ENCODE data around the gene WDR70.

Gene WDR70

GRCh38 chr5:37696190-37697021 lies 317.3 kb downstream of the WDR70 start:
- Mint-ChIP-seq H3K4me1 (no peaks in the 10 kb centered on the region), H3K27ac (no peak overlapping the region), H3K27me3 (no peaks in the 10 kb centered on the region), H3K36me3 (peaks cover 36% of the 10 kb centered on the region), H3K9me3 (peaks cover 8% of the 10 kb centered on the region), H3K4me3 (no peak overlapping the region)
- DNase-seq (ENCODE audit: low spot score in 2 of 2): no peak
- no peak for ATAC-seq (ENCODE audit: low read depth)

- Mint-ChIP-seq H3K9me3 (peaks cover 13% of the 10 kb centered on the region), H3K4me1 (no peaks in the 10 kb centered on the region), H3K4me3 (no peak overlapping the region), H3K36me3 (peaks cover 48% of the 10 kb centered on the region), H3K27ac (no peak overlapping the region), H3K27me3 (no peaks in the 10 kb centered on the region)
- DNase-seq (ENCODE audit: low spot score in 2 of 2) (no peak), ATAC-seq (ENCODE audit: low read depth) (no peak)
Observed at GRCh38 chr5:37701868-37702267, 322.8 kb downstream of the WDR70 start.

- no peak overlapping the region for H3K4me3 Mint-ChIP-seq
- H3K27me3 Mint-ChIP-seq: no peaks in the 10 kb centered on the region
- no peak for DNase-seq (ENCODE audit: low spot score in 2 of 2)
- ATAC-seq (ENCODE audit: low read depth): no peak
- no peak overlapping the region for H3K27ac Mint-ChIP-seq
- no peaks in the 10 kb centered on the region for H3K4me1 Mint-ChIP-seq
- H3K36me3 Mint-ChIP-seq: peaks cover 37% of the 10 kb centered on the region
- H3K9me3 Mint-ChIP-seq: peaks cover 13% of the 10 kb centered on the region
Observed at GRCh38 chr5:37703841-37704241, 324.7 kb downstream of the WDR70 start.

GRCh38 chr5:37704406-37704805 lies 325.3 kb downstream of the WDR70 start:
- ATAC-seq (ENCODE audit: low read depth) (no peak), DNase-seq (ENCODE audit: low spot score in 2 of 2) (no peak)
- Mint-ChIP-seq H3K36me3 (peaks cover 32% of the 10 kb centered on the region), H3K9me3 (peaks cover 13% of the 10 kb centered on the region), H3K4me3 (no peak overlapping the region), H3K4me1 (no peaks in the 10 kb centered on the region), H3K27me3 (no peaks in the 10 kb centered on the region), H3K27ac (no peak overlapping the region)

GRCh38 chr5:37709020-37709419 lies 329.9 kb downstream of the WDR70 start:
- Mint-ChIP-seq H3K9me3 (peaks cover 13% of the 10 kb centered on the region), H3K27ac (no peak overlapping the region), H3K4me3 (no peak overlapping the region), H3K4me1 (no peaks in the 10 kb centered on the region), H3K27me3 (no peaks in the 10 kb centered on the region), H3K36me3 (peaks cover 22% of the 10 kb centered on the region)
- DNase-seq (ENCODE audit: low spot score in 2 of 2): no peak
- no peak for ATAC-seq (ENCODE audit: low read depth)

GRCh38 chr5:37710965-37711364 lies 331.8 kb downstream of the WDR70 start:
- Mint-ChIP-seq H3K4me1 (no peaks in the 10 kb centered on the region), H3K4me3 (no peak overlapping the region), H3K9me3 (peaks cover 5% of the 10 kb centered on the region), H3K27ac (no peak overlapping the region), H3K36me3 (peaks cover 14% of the 10 kb centered on the region), H3K27me3 (no peaks in the 10 kb centered on the region)
- no peak for DNase-seq (ENCODE audit: low spot score in 2 of 2)
- no peak for ATAC-seq (ENCODE audit: low read depth)

GRCh38 chr5:37712750-37713149 lies 333.6 kb downstream of the WDR70 start:
- Mint-ChIP-seq H3K4me1 (no peaks in the 10 kb centered on the region), H3K4me3 (no peak overlapping the region), H3K27ac (no peak overlapping the region), H3K36me3 (peaks cover 14% of the 10 kb centered on the region), H3K27me3 (no peaks in the 10 kb centered on the region), H3K9me3 (no peaks in the 10 kb centered on the region)
- DNase-seq (ENCODE audit: low spot score in 2 of 2) (no peak), ATAC-seq (ENCODE audit: low read depth) (no peak)

GRCh38 chr5:37714756-37715155 lies 335.6 kb downstream of the WDR70 start:
- no peaks in the 10 kb centered on the region for H3K4me1 Mint-ChIP-seq
- no peaks in the 10 kb centered on the region for H3K9me3 Mint-ChIP-seq
- no peak overlapping the region for H3K27ac Mint-ChIP-seq
- peaks cover 16% of the 10 kb centered on the region for H3K36me3 Mint-ChIP-seq
- no peaks in the 10 kb centered on the region for H3K27me3 Mint-ChIP-seq
- H3K4me3 Mint-ChIP-seq: no peak overlapping the region
- no peak for DNase-seq (ENCODE audit: low spot score in 2 of 2)
- no peak for ATAC-seq (ENCODE audit: low read depth)

GRCh38 chr5:37715361-37715760 lies 336.2 kb downstream of the WDR70 start:
- no peak overlapping the region for H3K27ac Mint-ChIP-seq
- H3K27me3 Mint-ChIP-seq: no peaks in the 10 kb centered on the region
- no peaks in the 10 kb centered on the region for H3K4me1 Mint-ChIP-seq
- no peak overlapping the region for H3K4me3 Mint-ChIP-seq
- H3K36me3 Mint-ChIP-seq: peaks cover 21% of the 10 kb centered on the region
- ATAC-seq (ENCODE audit: low read depth) (no peak), DNase-seq (ENCODE audit: low spot score in 2 of 2) (no peak)
- H3K9me3 Mint-ChIP-seq: no peaks in the 10 kb centered on the region

- Mint-ChIP-seq H3K4me3 (no peak overlapping the region), H3K9me3 (no peaks in the 10 kb centered on the region), H3K36me3 (peaks cover 24% of the 10 kb centered on the region), H3K27me3 (no peaks in the 10 kb centered on the region), H3K27ac (no peak overlapping the region), H3K4me1 (peaks cover 2% of the 10 kb centered on the region)
- ATAC-seq (ENCODE audit: low read depth) (no peak), DNase-seq (ENCODE audit: low spot score in 2 of 2) (no peak)
Observed at GRCh38 chr5:37715992-37716391, 336.9 kb downstream of the WDR70 start.

- Mint-ChIP-seq H3K4me1 (peaks cover 2% of the 10 kb centered on the region), H3K9me3 (no peaks in the 10 kb centered on the region), H3K36me3 (peaks cover 24% of the 10 kb centered on the region), H3K4me3 (no peak overlapping the region), H3K27me3 (no peaks in the 10 kb centered on the region), H3K27ac (no peak overlapping the region)
- ATAC-seq (ENCODE audit: low read depth) (no peak), DNase-seq (ENCODE audit: low spot score in 2 of 2) (no peak)
Observed at GRCh38 chr5:37716405-37716804, 337.3 kb downstream of the WDR70 start.

GRCh38 chr5:37717276-37717612 lies 338.1 kb downstream of the WDR70 start:
- Mint-ChIP-seq H3K4me1 (peaks cover 2% of the 10 kb centered on the region), H3K4me3 (no peak overlapping the region), H3K9me3 (no peaks in the 10 kb centered on the region), H3K27ac (no peak overlapping the region), H3K27me3 (no peaks in the 10 kb centered on the region), H3K36me3 (peaks cover 26% of the 10 kb centered on the region)
- ATAC-seq (ENCODE audit: low read depth) (no peak), DNase-seq (ENCODE audit: low spot score in 2 of 2) (no peak)

GRCh38 chr5:37717613-37718431 lies 338.7 kb downstream of the WDR70 start:
- DNase-seq (ENCODE audit: low spot score in 2 of 2) (no peak), ATAC-seq (ENCODE audit: low read depth) (no peak)
- Mint-ChIP-seq H3K9me3 (no peaks in the 10 kb centered on the region), H3K36me3 (peaks cover 30% of the 10 kb centered on the region), H3K27ac (no peak overlapping the region), H3K4me1 (peaks cover 2% of the 10 kb centered on the region), H3K27me3 (no peaks in the 10 kb centered on the region), H3K4me3 (no peak overlapping the region)

- Mint-ChIP-seq H3K4me3 (no peak overlapping the region), H3K36me3 (peaks cover 33% of the 10 kb centered on the region), H3K9me3 (no peaks in the 10 kb centered on the region), H3K4me1 (peaks cover 2% of the 10 kb centered on the region), H3K27ac (no peak overlapping the region), H3K27me3 (no peaks in the 10 kb centered on the region)
- ATAC-seq (ENCODE audit: low read depth): no peak
- DNase-seq (ENCODE audit: low spot score in 2 of 2): no peak
Observed at GRCh38 chr5:37720550-37720952, 341.4 kb downstream of the WDR70 start.

All from memory B cell (primary cell).